T-cell (primary cell): ENCODE measurements around the gene DCLK2. TPM values are rescaled to one million over a fixed set of nuclear protein-coding genes. Genes with fewer than 3 reads are reported as not detected.

Experiments used
- ATAC-seq, 4 experiments: fragments of 200-7000 bp in 3 of 4; fragments of 150-1000 bp in 1 of 4; cut with Tn5 transposase; replicated peaks in 1 of 4; 1 replicate in 3 of 4; 2 replicates in 1 of 4; pipeline ENCODE4 v1.10.0; 2021; ENCODE audit warnings: moderate library complexity in 3 of 4, mild to moderate bottlenecking in 2 of 4, moderate number of reproducible peaks in 1 of 4
- CTCF ChIA-PET, 2 donors: fragments of 300-600 bp; sonication (Branson Sonifier 250); formaldehyde crosslinking; loops; one replicate each; lab custom pipeline; 2022; ENCODE audit warnings: antibody characterized with exemption in 2 of 2; lab: Charles Lee
- POLR2A ChIA-PET, 2 donors: fragments of 300-600 bp; sonication (Branson Sonifier 250); formaldehyde crosslinking; loops; one replicate each; lab custom pipeline; 2022; ENCODE audit warnings: antibody characterized with exemption in 2 of 2; lab: Charles Lee
- DNase-seq, 35 experiments: peaks; one replicate each; pipeline versions ENCODE4 v3.0.0 to v3.0.0-alpha.2; 2013 to 2023
- H3K27ac ChIP-seq: one replicate; pipeline ENCODE4 v1.5.1; 2013; ENCODE audit warnings: low read length
- H3K27me3 ChIP-seq, 2 experiments: replicated peaks in 1 of 2; 1 replicate in 1 of 2; 2 replicates in 1 of 2; pipeline versions ENCODE4 v1.6.1 to v1.7.0; 2013; ENCODE audit warnings: low read length in 1 of 2, mixed read lengths in 1 of 2; ENCODE audit not compliant: control insufficient read depth in 2 of 2, insufficient read depth in 2 of 2; ENCODE audit errors: extremely low read depth in 1 of 2
- H3K36me3 ChIP-seq, 2 donors: 1 replicate in 1 of 2; 2 replicates in 1 of 2; pipeline versions ENCODE4 v1.6.1 to v1.7.0; 2013; ENCODE audit warnings: low read length in 1 of 2; ENCODE audit not compliant: control insufficient read depth in 2 of 2, insufficient read depth in 1 of 2; ENCODE audit errors: extremely low read depth in 1 of 2
- H3K4me1 ChIP-seq, 2 experiments: 1 replicate in 1 of 2; 2 replicates in 1 of 2; pipeline versions ENCODE4 v1.6.1 to v1.7.0; 2013; ENCODE audit warnings: low read length in 2 of 2, mixed read lengths in 1 of 2; ENCODE audit not compliant: insufficient read depth in 2 of 2, control insufficient read depth in 1 of 2; ENCODE audit errors: extremely low read depth in 1 of 2
- H3K4me3 ChIP-seq, 2 donors: 1 replicate in 1 of 2; 2 replicates in 1 of 2; pipeline versions ENCODE4 v1.5.1 to v1.7.0; 2013; ENCODE audit warnings: mild to moderate bottlenecking in 2 of 2, low read length in 1 of 2, moderate library complexity in 1 of 2; ENCODE audit not compliant: control insufficient read depth in 1 of 2; ENCODE audit errors: extremely low read depth in 1 of 2
- H3K9me3 ChIP-seq: 2 replicates; pipeline ENCODE4 v1.7.0; 2013
- H3K27ac Mint-ChIP-seq, 2 donors: one replicate each; pipeline ENCODE4 v1.8.0; 2020 to 2021; ENCODE audit warnings: mild to moderate bottlenecking in 2 of 2, mixed read lengths in 2 of 2
- H3K27me3 Mint-ChIP-seq, 2 donors: one replicate each; pipeline ENCODE4 v1.8.0; 2021 to 2022; ENCODE audit warnings: mixed read lengths in 2 of 2
- H3K36me3 Mint-ChIP-seq: one replicate; pipeline ENCODE4 v1.8.0; 2021; ENCODE audit warnings: mixed read lengths
- H3K4me1 Mint-ChIP-seq, 3 donors: one replicate each; pipeline ENCODE4 v1.8.0; 2020 to 2022; ENCODE audit warnings: mixed read lengths in 3 of 3, mild to moderate bottlenecking in 1 of 3
- H3K4me3 Mint-ChIP-seq, 3 donors: one replicate each; pipeline ENCODE4 v1.8.0; 2020 to 2022; ENCODE audit warnings: mild to moderate bottlenecking in 3 of 3, mixed read lengths in 3 of 3, moderate library complexity in 3 of 3
- H3K9me3 Mint-ChIP-seq, 3 donors: one replicate each; pipeline ENCODE4 v1.8.0; 2020 to 2022; ENCODE audit warnings: mixed read lengths in 3 of 3
- WGBS: methylation state at CpG from one replicate; pipeline ENCODE4 v1.1.5; 2013; ENCODE audit warnings: missing lambda C conversion rate; ENCODE audit not compliant: insufficient coverage; 5-methylcytosine and 5-hydroxymethylcytosine counted together
- total RNA-seq, 35 experiments: library from RNA in 6 of 35; stranded (reverse) in 6 of 35; fragments of 120-200 nt in 1 of 35; gene quantifications; one replicate each; pipeline versions ENCODE4 v1.2.1 to v1.2.4 and lab custom pipeline; 2013 to 2026

The DCLK2 gene
- total RNA-seq, 5 donors from 2014 or later (not counting 1 experiment from before 2014, with no cell fraction given) = 0.10 to 0.35 (median 0.15) TPM; not detected in 2

GRCh38 chr4:150206265-150206664 lies 128.0 kb downstream of the DCLK2 start:
- Histone ChIP-seq H3K27me3 (no peaks in the 10 kb centered on the region), H3K9me3 (no peaks in the 10 kb centered on the region), H3K27ac (no peak overlapping the region), H3K4me3 (no peak overlapping the region), H3K36me3 (no peaks in the 10 kb centered on the region), H3K4me1 (no peaks in the 10 kb centered on the region)
- H3K36me3 Mint-ChIP-seq = no peaks in the 10 kb centered on the region
- no peak overlapping the region for H3K4me3 Mint-ChIP-seq
- POLR2A ChIA-PET = no interaction called here
- CTCF ChIA-PET = no interaction called here
- DNase-seq = no peak
- no CpG with 5 or more reads among the region's 2 CpGs for WGBS
- peaks cover 3 to 4% of the 10 kb centered on the region in 2 donors for H3K27me3 Mint-ChIP-seq
- H3K9me3 Mint-ChIP-seq = no peaks in the 10 kb centered on the region
- H3K27ac Mint-ChIP-seq = no peak overlapping the region
- H3K4me1 Mint-ChIP-seq = no peaks in the 10 kb centered on the region
- ATAC-seq = no peak

- H3K27ac Mint-ChIP-seq = no peak overlapping the region
- Histone ChIP-seq H3K4me1 (no peaks in the 10 kb centered on the region), H3K9me3 (no peaks in the 10 kb centered on the region), H3K27ac (no peak overlapping the region), H3K4me3 (no peak overlapping the region), H3K27me3 (no peaks in the 10 kb centered on the region), H3K36me3 (no peaks in the 10 kb centered on the region)
- 100% methylated on average over 1 of the region's 4 CpGs for WGBS
- ChIA-PET CTCF (no interaction called here), POLR2A (no interaction called here)
- H3K36me3 Mint-ChIP-seq = no peaks in the 10 kb centered on the region
- H3K27me3 Mint-ChIP-seq = peaks cover 4 to 8% of the 10 kb centered on the region in 2 donors
- no peaks in the 10 kb centered on the region for H3K4me1 Mint-ChIP-seq
- H3K9me3 Mint-ChIP-seq = no peaks in the 10 kb centered on the region
- no peak overlapping the region for H3K4me3 Mint-ChIP-seq
- ATAC-seq (no peak), DNase-seq (no peak)
These were observed 128.7 kb downstream of the DCLK2 start for GRCh38 chr4:150206954-150207353.

GRCh38 chr4:150207871-150208270 lies 129.6 kb downstream of the DCLK2 start:
- DNase-seq (no peak), ATAC-seq (no peak)
- Mint-ChIP-seq H3K9me3 (no peaks in the 10 kb centered on the region), H3K4me3 (no peak overlapping the region), H3K27me3 (peaks cover 4 to 13% of the 10 kb centered on the region in 2 donors), H3K36me3 (no peaks in the 10 kb centered on the region), H3K4me1 (no peaks in the 10 kb centered on the region), H3K27ac (no peak overlapping the region)
- Histone ChIP-seq H3K27ac (no peak overlapping the region), H3K4me1 (no peaks in the 10 kb centered on the region), H3K9me3 (no peaks in the 10 kb centered on the region), H3K36me3 (no peaks in the 10 kb centered on the region), H3K4me3 (no peak overlapping the region), H3K27me3 (no peaks in the 10 kb centered on the region)
- POLR2A ChIA-PET = no interaction called here
- CTCF ChIA-PET = no interaction called here
- 100% methylated on average over 2 of the region's 2 CpGs for WGBS

GRCh38 chr4:150209140-150209829 lies 131.0 kb downstream of the DCLK2 start:
- H3K36me3 Mint-ChIP-seq = no peaks in the 10 kb centered on the region

GRCh38 chr4:150211016-150211415 lies 132.8 kb downstream of the DCLK2 start:
- CTCF ChIA-PET = interaction anchor here in 1 of 2 donors (0.5 kb wide), 1 partner anchor 527 kb away, joined by 5 read pairs; no protein-coding TSS in a partner anchor
- POLR2A ChIA-PET = no interaction called here

More at GRCh38 chr4:150209140-150209829, 131.0 kb downstream of the DCLK2 start:
- Histone ChIP-seq H3K27ac (no peak overlapping the region), H3K36me3 (no peaks in the 10 kb centered on the region), H3K4me3 (no peak overlapping the region), H3K9me3 (no peaks in the 10 kb centered on the region), H3K27me3 (no peaks in the 10 kb centered on the region), H3K4me1 (no peaks in the 10 kb centered on the region)
- Mint-ChIP-seq H3K4me1 (no peaks in the 10 kb centered on the region), H3K27ac (no peak overlapping the region), H3K4me3 (no peak overlapping the region), H3K27me3 (peaks cover 0 to 10% of the 10 kb centered on the region in 2 donors), H3K9me3 (no peaks in the 10 kb centered on the region)
- no peak for DNase-seq
- ChIA-PET POLR2A (no interaction called here), CTCF (no interaction called here)
- ATAC-seq = no peak
- 72% methylated on average over 3 of the region's 6 CpGs for WGBS

GRCh38 chr4:150211799-150212445 lies 133.7 kb downstream of the DCLK2 start:
- H3K4me1 ChIP-seq = no peaks in the 10 kb centered on the region
- Mint-ChIP-seq H3K36me3 (no peaks in the 10 kb centered on the region), H3K4me3 (no peak overlapping the region), H3K9me3 (no peaks in the 10 kb centered on the region), H3K4me1 (no peaks in the 10 kb centered on the region), H3K27ac (no peak overlapping the region), H3K27me3 (peaks cover 0 to 10% of the 10 kb centered on the region in 2 donors)
- ChIA-PET CTCF (interaction anchor here in 1 of 2 donors (0.5 kb wide), 1 partner anchor 526 kb away, joined by 5 read pairs; no protein-coding TSS in a partner anchor), POLR2A (no interaction called here)
- no peaks in the 10 kb centered on the region for H3K27me3 ChIP-seq
- WGBS = 60% methylated on average over 1 of the region's 4 CpGs
- H3K4me3 ChIP-seq = no peak overlapping the region
- H3K27ac ChIP-seq = no peak overlapping the region
- no peak for DNase-seq
- H3K9me3 ChIP-seq = no peaks in the 10 kb centered on the region
- no peak for ATAC-seq
- H3K36me3 ChIP-seq = no peaks in the 10 kb centered on the region

More at GRCh38 chr4:150211016-150211415, 132.8 kb downstream of the DCLK2 start:
- no peaks in the 10 kb centered on the region for H3K4me1 Mint-ChIP-seq
- Histone ChIP-seq H3K27ac (no peak overlapping the region), H3K27me3 (no peaks in the 10 kb centered on the region), H3K4me3 (no peak overlapping the region), H3K36me3 (no peaks in the 10 kb centered on the region), H3K9me3 (no peaks in the 10 kb centered on the region), H3K4me1 (no peaks in the 10 kb centered on the region)
- H3K4me3 Mint-ChIP-seq = no peak overlapping the region
- 86% methylated on average over 3 of the region's 6 CpGs for WGBS
- peaks cover 0 to 10% of the 10 kb centered on the region in 2 donors for H3K27me3 Mint-ChIP-seq
- DNase-seq = no peak
- no peaks in the 10 kb centered on the region for H3K36me3 Mint-ChIP-seq
- H3K9me3 Mint-ChIP-seq = no peaks in the 10 kb centered on the region
- H3K27ac Mint-ChIP-seq = no peak overlapping the region
- ATAC-seq = no peak
